HG02973 (cell line): ENCODE results near the gene PKIG.
"Not testable (repeated sequence)": the region's sequence is repeated elsewhere in the genome, so short reads cannot be mapped to it uniquely, and the experiment has no call there.

Source experiments
- ATAC-seq: cut with Tn5 transposase; IDR thresholded peaks from one replicate; pipeline ENCODE4 v1.9.1; 2021; ENCODE audit warnings: moderate library complexity; ENCODE audit not compliant: unreplicated experiment

Gene PKIG

GRCh38 chr20:44571362-44571988 lies 10.9 kb upstream of the PKIG start:
- no peak for ATAC-seq

GRCh38 chr20:44572551-44573500 lies 9.6 kb upstream of the PKIG start:
- no peak for ATAC-seq

DNA sequence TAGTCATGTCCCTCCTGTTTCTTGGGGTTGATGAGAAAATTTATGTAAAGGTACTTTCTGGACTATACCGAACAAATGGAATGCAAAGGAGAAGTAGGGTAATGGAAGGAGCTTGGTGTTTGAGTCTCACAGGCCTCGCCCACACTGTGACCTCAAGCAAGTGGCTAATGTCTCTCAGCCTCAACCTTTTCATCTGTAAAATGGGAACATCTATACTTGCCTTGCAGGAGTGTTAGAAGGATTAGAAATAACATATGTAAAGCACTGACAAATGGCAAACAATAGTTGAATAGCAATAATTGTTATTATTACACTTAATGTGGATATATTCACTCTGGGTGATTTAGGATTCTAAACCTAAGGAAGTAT lies 8.9 kb upstream of the PKIG start:
- ATAC-seq: no peak

DNA sequence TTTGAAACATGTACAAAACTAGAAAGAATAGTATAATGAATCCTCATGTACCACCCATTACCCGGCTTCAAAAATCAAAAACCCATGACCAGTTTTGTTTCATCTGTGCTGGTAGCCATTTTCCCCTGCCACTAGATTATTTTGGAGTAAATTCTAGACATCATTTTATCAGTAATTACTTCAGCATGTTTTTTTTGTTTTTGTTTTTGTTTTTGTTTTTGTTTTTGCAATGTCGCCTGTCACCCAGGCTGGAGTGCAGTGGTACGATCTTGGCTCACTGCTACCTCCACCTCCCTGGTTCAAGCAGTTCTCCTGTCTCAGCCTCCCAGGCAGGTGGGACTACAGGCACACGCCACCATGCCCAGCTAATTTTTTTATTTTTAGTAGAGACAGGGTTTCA lies 8.0 kb upstream of the PKIG start:
- ATAC-seq: no peak

GRCh38 chr20:44576297-44576696 lies 6.1 kb upstream of the PKIG start:
- ATAC-seq: no peak

DNA sequence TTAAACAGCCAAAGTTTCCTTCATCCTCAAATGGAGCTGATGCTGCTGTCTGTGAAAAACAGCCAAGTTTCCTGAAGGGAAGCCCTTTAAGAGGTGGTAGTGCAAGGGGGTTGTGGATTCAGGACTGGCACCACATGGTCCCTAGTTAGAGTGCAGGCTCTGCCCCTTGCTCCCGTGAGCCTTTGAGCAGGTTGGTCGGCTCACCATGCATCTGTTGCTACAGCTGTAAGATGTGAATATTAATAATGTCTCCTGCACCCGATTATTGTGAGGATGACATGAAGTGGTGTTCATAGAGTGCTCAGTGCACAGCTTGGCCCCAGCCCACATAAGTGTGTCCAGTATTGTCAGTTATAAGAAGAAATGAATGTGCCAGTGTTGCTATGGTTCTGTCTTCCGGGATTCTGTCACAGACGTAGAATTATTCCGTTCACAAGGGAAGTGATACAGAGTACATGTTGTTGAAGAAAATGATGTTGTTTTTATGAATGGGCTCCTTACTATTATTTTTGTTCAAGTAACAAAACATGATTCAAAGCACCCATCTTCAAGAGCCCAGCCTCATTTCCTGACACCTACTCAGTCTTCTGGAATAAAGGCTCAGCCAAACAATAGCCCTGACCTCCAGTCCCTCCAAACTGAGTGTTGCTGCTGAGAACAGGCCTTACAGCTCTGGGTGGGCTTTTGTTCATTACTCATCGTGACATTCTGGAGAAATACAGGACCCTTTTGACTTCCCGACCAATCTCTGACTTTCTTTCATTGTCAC lies 2.9 kb upstream of the PKIG start:
- no peak for ATAC-seq

DNA sequence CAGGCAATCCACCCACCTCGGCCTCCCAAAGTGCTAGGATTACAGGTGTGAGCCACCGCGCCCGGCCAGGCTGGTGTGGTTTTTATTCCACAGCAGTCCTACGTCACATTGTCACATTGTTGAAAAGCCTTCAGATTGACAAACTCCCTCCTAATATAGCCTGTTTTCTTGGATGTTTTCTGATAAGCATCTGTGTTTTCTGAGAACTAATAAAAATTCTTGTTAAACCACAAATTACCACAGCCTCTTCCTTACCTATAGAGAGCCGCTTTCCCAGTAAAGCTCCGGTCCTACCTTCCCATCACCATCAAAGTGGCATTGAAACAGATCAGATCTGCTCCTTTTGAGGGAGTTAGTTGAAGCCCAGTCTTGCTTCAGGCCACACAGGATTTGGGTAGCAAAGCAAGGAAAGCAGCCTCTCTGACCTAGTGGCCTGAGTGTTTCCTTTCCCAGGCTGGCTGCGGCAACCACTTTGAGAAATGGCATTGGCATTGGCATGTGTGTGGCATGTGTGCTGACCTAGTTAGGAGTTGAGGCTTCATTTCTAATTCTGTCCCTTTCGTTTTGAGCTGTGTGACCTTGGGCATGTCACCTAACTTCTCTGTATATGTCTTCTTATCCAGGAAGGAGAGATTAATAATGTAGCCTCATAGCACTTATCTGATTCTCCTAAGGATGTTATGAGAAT lies 1.7 kb upstream of the PKIG start:
- no peak for ATAC-seq

DNA sequence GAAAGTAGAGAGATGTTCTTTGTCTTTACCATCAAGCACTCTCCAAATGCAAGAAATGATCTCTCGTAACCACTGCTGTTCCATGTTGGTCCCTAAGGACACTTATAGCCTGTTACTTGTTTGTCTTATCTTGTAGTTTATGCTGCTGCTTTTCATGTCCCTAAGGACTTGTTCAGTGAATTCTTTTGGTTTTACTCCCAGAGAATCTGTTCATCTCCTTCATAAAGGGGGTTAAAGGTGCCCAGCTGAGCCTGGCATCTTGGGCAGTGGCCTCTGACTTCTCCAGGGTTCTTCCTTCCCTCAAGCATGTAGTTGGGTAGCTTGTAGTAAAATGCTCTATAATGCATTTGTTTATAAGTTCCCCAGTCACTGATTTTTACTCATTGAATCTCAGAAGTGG lies 864 bp upstream of the PKIG start:
- no peak for ATAC-seq

DNA sequence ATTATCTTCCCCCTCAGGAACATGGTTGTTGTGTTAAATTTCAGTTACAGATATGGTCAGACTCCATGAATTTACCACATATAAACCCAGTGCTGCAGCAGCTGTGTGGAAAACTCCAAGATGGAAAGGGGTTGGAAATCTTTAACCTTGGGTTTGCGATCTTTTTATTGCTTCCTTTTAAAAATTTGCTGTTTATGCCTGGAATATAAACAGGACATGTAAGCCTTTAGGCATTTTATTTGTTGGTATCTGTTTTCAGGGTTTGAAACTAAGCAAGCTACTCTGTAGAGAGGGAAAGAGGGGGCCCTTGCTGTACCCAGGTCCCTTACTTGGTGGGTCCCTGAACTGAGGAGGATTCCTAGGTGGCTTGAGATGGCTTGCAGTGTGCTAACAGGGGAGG lies 778 bp downstream of the PKIG start:
- ATAC-seq: no peak

- no peak for ATAC-seq
Measured at GRCh38 chr20:44584162-44584561, 1.8 kb downstream of the PKIG start.

- no peak for ATAC-seq
Measured at GRCh38 chr20:44585057-44585963, 2.9 kb downstream of the PKIG start.

- peak; percentile 50 for ATAC-seq
Measured at GRCh38 chr20:44586289-44586911, 4.0 kb downstream of the PKIG start.

GRCh38 chr20:44587035-44587980 lies 4.9 kb downstream of the PKIG start:
- no peak for ATAC-seq

DNA sequence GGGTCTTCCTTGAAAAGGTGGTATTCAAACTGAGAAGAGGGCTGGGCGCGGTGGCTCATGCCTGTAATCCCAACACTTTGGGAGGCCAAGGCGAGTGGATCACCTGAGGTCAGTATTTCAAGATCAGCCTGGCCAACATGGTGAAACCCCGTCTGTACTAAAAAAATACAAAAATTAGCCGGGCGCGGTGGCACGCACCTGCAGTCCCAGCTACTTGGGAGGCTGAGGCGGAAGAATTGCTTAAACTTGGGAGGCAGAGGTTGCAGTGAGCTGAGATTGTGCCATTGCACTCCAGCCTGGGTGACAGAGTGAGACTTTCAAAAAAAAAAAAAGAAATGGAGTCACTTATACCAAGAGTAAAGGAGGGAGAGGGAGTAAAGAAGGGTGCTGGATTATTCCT lies 5.9 kb downstream of the PKIG start:
- ATAC-seq: not testable (repeated sequence)

DNA sequence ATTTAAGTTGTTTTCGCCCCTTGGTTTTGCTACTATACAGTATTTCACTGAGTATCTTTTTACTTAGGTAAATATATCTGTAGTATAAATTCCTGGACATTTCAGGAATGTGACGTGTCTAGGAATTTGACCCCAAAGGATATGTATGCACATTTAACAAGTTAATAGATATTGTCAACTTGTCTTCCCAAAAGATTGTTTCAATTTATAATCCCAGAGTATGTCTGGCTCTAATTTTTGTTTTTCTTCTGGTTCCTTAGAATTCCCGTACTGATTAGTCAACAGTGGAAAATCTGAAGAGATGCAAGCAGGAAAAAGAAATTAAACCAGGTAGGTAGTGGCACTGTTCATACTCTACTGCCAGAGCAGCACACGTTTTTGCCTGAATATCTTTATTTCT lies 7.2 kb downstream of the PKIG start:
- no peak for ATAC-seq

DNA sequence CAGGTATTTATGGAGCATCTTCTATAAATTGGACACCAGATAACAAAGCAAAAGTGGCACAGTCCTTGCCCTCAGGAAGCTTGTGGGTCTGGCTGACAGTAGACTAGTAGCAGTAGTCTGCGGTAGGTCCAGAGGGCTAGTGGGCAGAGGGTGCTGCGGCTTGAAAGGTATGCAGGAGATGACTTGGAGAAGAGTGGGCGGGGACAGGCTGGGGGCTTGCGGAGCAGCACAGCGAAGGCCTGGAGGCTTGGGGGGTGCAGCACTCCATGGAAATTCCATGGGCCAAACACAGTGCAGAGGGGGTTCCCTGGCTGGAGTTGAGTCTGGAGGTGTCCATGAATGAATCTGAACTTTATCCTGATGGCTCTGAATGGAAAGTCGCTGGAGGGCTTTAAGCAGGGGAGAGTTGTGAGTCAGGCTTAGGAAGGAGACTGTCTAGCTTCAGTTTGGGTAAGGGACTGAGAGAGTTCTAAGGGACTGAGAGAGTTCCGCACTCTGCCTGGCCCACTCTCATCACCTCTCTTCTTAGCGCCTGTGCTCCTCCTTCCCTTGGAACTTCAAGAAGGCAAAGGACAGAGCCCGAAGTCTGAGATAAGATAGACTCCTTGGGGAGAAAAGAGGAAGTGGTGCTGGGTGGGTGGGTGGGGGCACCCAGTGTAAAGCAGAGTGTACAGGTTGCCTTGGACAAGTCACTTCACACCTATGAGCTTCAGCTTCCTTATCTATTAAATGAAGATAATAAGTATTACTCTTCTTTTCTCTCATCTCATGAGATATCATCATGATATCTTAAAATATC lies 8.8 kb downstream of the PKIG start:
- no peak for ATAC-seq

GRCh38 chr20:44592366-44592765 lies 10.0 kb downstream of the PKIG start:
- no peak for ATAC-seq

DNA sequence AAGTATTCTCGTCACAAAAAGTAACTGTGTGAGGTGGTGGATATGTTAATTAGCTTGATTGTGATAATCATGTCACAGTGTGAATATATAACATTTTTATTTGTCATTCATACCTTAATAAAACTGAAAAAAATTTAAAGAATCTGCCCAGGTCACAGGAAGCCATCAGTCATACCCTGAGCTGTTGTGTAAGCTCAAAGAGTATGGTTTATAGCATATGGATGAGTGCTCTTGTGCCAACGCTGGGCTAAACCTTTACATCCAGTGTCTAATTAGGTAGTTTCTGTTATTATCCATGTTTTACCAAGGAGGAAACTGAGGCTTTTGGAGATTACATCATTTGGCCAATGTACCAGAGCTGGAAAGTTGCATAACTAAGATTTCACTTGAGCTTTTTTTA lies 11.4 kb downstream of the PKIG start:
- no peak for ATAC-seq
